Panc1 (cell line): Measurements from ENCODE around the gene LCN1. TPM values are rescaled to one million over a fixed set of nuclear protein-coding genes. Genes with fewer than 3 reads are reported as not detected.

Source experiments
- ATAC-seq: fragments of 200-7000 bp; cut with Tn5 transposase; 2 replicates; pipeline ENCODE4 v1.9.1; 2020; ENCODE audit warnings: mild to moderate bottlenecking, moderate library complexity
- BruUV-seq: library from RNA; stranded (reverse); fragments of 400-500 nt; replicated peaks from 2 replicates; lab custom pipeline; 2021; lab: Mats Ljungman, UMichigan
- CTCF ChIA-PET: fragments of 300-600 bp; sonication (Branson Sonifier 250); formaldehyde crosslinking; loops from one replicate; lab custom pipeline; 2022; ENCODE audit warnings: antibody characterized with exemption; lab: Charles Lee
- POLR2A ChIA-PET: fragments of 300-600 bp; sonication (Branson Sonifier 250); formaldehyde crosslinking; loops from one replicate; lab custom pipeline; 2022; ENCODE audit warnings: antibody characterized with exemption; lab: Charles Lee
- DNase-seq: peaks from one replicate; pipeline ENCODE4 v3.0.0-alpha.2; 2010; ENCODE audit warnings: low read depth, low spot score
- H3K27ac ChIP-seq: 2 replicates; pipeline ENCODE4 v1.5.1; 2011; ENCODE audit warnings: mild to moderate bottlenecking, low read length, inconsistent platforms
- H3K27me3 ChIP-seq: fragments of 200-500 bp; sonication (Bioruptor generic); 2 replicates; pipeline ENCODE4 v1.6.0; 2014; ENCODE audit warnings: low read length, inconsistent platforms; ENCODE audit not compliant: control insufficient read depth, insufficient read depth
- H3K36me3 ChIP-seq: fragments of 200-500 bp; sonication (Bioruptor generic); 2 replicates; pipeline ENCODE4 v1.5.1; 2014; ENCODE audit warnings: inconsistent platforms, mild to moderate bottlenecking, low read length, moderate library complexity; ENCODE audit not compliant: control insufficient read depth, insufficient read depth
- H3K4me1 ChIP-seq: 2 replicates; pipeline ENCODE4 v1.5.1; 2011; ENCODE audit warnings: inconsistent platforms, mild to moderate bottlenecking, low read length, moderate library complexity; ENCODE audit not compliant: control insufficient read depth, insufficient read depth
- H3K4me3 ChIP-seq, 2 experiments: 2 replicates each; pipeline ENCODE4 v1.5.1; 2011 to 2012; ENCODE audit warnings: low read depth in 2 of 2, low read length in 2 of 2, mild to moderate bottlenecking in 2 of 2, inconsistent platforms in 1 of 2, moderate library complexity in 1 of 2
- H3K9me3 ChIP-seq: fragments of 200-500 bp; sonication (Bioruptor generic); 2 replicates; pipeline ENCODE4 v1.5.1; 2014; ENCODE audit warnings: low read depth, mild to moderate bottlenecking, inconsistent platforms, low read length, moderate library complexity; ENCODE audit not compliant: control insufficient read depth, insufficient read depth
- POLR2AphosphoS5 ChIP-seq: IDR thresholded peaks from 2 replicates; pipeline ENCODE4 v1.6.1; 2012; ENCODE audit warnings: mild to moderate bottlenecking, low read depth, low read length, moderate library complexity
- SIN3A ChIP-seq: IDR thresholded peaks from 2 replicates; pipeline ENCODE4 v1.6.1; 2012; ENCODE audit warnings: low read depth, mild to moderate bottlenecking, low read length, moderate library complexity, borderline replicate concordance; ENCODE audit not compliant: insufficient read depth
- TCF7L2 ChIP-seq: IDR thresholded peaks from 2 replicates; pipeline ENCODE4 v1.6.1; 2011; ENCODE audit warnings: mild to moderate bottlenecking, low read depth, low read length, inconsistent platforms
- in situ Hi-C: cut with HindIII; loops from 2 replicates; pipeline ENCODE4 v1.10.0; 2016; ENCODE audit warnings: low sequenced_read_pairs, low pct_unique_long_range_greater_than_20kb
- intact Hi-C: fragments of 100-400 bp; cut with micrococcal nuclease; formaldehyde crosslinking; loops from one replicate; pipeline ENCODE4 v1.10.0; 2022; ENCODE audit not compliant: unreplicated experiment
- total RNA-seq: library from RNA; stranded (reverse); gene quantifications from one replicate; pipeline ENCODE4 v1.2.1, GENCODE V29; 2021; ENCODE audit not compliant: unreplicated experiment
- TF ChIP-seq, protein P1 (sequence below): fragments of 450-650 bp; IDR thresholded peaks from 2 replicates; pipeline ENCODE4 v1.5.1; 2017; ENCODE audit warnings: mild to moderate bottlenecking
- TF ChIP-seq, protein P2 (sequence below), 2 experiments: IDR thresholded peaks; 2 replicates each; pipeline ENCODE4 v1.6.1; 2011 to 2012; ENCODE audit warnings: low read depth in 2 of 2, control low read depth in 1 of 2, low read length in 1 of 2, mild to moderate bottlenecking in 1 of 2, moderate library complexity in 1 of 2; ENCODE audit not compliant: insufficient read depth in 1 of 2

The LCN1 gene
- total RNA-seq, 1 experiment from 2014 or later, result not detected

DNA sequence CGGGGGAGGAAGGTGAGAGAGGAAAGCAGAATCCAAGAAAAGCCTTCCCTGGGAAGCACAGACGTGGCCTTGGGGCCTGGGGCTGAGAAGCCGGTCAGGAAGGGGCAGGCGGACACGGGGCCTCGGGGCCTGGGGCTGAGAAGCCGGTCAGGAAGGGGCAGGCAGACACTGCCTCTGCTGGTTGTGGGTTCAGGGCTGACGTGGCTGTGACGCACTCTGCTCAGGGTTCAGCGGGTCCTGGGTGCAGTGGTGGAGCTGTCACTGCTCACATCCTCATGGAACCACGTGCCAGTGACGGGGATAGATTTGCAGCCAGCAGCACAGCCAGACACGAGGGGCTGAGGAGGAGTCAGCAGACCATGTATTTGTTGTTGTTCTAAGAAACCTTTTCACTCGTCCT, 53.1 kb downstream of the LCN1 start:
- POLR2A ChIA-PET, result no interaction called here
- H3K36me3 ChIP-seq, result no peaks in the 10 kb centered on the region
- H3K9me3 ChIP-seq, result no peaks in the 10 kb centered on the region
- no TSS peak for BruUV-seq
- CTCF ChIA-PET, result no interaction called here
- TF ChIP-seq TCF7L2, result no peak
- TF ChIP-seq, protein P1, sequence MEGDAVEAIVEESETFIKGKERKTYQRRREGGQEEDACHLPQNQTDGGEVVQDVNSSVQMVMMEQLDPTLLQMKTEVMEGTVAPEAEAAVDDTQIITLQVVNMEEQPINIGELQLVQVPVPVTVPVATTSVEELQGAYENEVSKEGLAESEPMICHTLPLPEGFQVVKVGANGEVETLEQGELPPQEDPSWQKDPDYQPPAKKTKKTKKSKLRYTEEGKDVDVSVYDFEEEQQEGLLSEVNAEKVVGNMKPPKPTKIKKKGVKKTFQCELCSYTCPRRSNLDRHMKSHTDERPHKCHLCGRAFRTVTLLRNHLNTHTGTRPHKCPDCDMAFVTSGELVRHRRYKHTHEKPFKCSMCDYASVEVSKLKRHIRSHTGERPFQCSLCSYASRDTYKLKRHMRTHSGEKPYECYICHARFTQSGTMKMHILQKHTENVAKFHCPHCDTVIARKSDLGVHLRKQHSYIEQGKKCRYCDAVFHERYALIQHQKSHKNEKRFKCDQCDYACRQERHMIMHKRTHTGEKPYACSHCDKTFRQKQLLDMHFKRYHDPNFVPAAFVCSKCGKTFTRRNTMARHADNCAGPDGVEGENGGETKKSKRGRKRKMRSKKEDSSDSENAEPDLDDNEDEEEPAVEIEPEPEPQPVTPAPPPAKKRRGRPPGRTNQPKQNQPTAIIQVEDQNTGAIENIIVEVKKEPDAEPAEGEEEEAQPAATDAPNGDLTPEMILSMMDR, result no peak
- TF ChIP-seq SIN3A, result no peak
- TF ChIP-seq, protein P2, sequence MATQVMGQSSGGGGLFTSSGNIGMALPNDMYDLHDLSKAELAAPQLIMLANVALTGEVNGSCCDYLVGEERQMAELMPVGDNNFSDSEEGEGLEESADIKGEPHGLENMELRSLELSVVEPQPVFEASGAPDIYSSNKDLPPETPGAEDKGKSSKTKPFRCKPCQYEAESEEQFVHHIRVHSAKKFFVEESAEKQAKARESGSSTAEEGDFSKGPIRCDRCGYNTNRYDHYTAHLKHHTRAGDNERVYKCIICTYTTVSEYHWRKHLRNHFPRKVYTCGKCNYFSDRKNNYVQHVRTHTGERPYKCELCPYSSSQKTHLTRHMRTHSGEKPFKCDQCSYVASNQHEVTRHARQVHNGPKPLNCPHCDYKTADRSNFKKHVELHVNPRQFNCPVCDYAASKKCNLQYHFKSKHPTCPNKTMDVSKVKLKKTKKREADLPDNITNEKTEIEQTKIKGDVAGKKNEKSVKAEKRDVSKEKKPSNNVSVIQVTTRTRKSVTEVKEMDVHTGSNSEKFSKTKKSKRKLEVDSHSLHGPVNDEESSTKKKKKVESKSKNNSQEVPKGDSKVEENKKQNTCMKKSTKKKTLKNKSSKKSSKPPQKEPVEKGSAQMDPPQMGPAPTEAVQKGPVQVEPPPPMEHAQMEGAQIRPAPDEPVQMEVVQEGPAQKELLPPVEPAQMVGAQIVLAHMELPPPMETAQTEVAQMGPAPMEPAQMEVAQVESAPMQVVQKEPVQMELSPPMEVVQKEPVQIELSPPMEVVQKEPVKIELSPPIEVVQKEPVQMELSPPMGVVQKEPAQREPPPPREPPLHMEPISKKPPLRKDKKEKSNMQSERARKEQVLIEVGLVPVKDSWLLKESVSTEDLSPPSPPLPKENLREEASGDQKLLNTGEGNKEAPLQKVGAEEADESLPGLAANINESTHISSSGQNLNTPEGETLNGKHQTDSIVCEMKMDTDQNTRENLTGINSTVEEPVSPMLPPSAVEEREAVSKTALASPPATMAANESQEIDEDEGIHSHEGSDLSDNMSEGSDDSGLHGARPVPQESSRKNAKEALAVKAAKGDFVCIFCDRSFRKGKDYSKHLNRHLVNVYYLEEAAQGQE (IDR thresholded peaks at IDR 0.05; ENCODE audit: insufficient read depth in 1 of 2, low read depth in 2 of 2, low read length in 1 of 2), result no peak
- TF ChIP-seq POLR2AphosphoS5, result no peak
- intact Hi-C loops (no loop called here), in situ Hi-C loops (no loop called here)
- H3K4me3 ChIP-seq, result no peak overlapping the region
- DNase-seq, result no peak
- H3K27ac ChIP-seq, result no peak overlapping the region
- H3K27me3 ChIP-seq, result no peaks in the 10 kb centered on the region
- ATAC-seq, result no peak
- no peaks in the 10 kb centered on the region for H3K4me1 ChIP-seq

DNA sequence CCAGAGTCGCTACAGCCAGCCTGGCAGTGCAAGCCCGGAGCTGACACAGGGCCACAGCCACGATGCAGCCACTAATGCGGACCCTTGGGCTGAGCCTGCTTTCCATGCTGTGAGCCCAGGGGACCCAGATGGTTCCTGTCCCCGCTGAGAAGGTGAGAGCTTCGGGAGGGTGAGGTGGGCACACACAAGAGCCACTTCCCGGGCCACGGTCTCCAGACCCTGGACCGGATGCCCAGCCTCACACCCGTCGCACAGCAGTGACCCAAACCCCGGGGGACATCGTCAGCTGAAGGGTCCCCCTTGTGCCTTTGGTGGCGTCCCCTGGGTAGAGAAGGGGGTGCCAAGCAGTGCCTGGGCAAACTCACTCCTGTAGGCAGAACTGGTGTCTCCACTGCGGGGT, 53.7 kb downstream of the LCN1 start:
- no peaks in the 10 kb centered on the region for H3K9me3 ChIP-seq
- H3K36me3 ChIP-seq, result no peaks in the 10 kb centered on the region
- ChIA-PET POLR2A (no interaction called here), CTCF (no interaction called here)
- H3K4me1 ChIP-seq, result no peaks in the 10 kb centered on the region
- in situ Hi-C loops (no loop called here), intact Hi-C loops (no loop called here)
- ATAC-seq (no peak), DNase-seq (no peak)
- no peak for TF ChIP-seq SIN3A
- TF ChIP-seq, protein P2 (IDR thresholded peaks at IDR 0.05; ENCODE audit: insufficient read depth in 1 of 2, low read depth in 2 of 2, low read length in 1 of 2), result no peak
- TF ChIP-seq TCF7L2, result no peak
- TF ChIP-seq, protein P1, result no peak
- TF ChIP-seq POLR2AphosphoS5, result no peak
- H3K27me3 ChIP-seq, result no peaks in the 10 kb centered on the region
- no peak overlapping the region for H3K4me3 ChIP-seq
- no TSS peak for BruUV-seq
- H3K27ac ChIP-seq, result no peak overlapping the region

Other genes starting within 250 kb of the LCN1 start
- 17.5 TPM for gene PPP1R26, start 41.7 kb upstream of the LCN1 start, total RNA-seq
- gene MRPS2, start 20.8 kb upstream of the LCN1 start, total RNA-seq, result 33.5 TPM
- gene OBP2A, start 24.7 kb downstream of the LCN1 start, total RNA-seq, result not detected
- not detected for gene PAEP, start 40.3 kb downstream of the LCN1 start, total RNA-seq
- not detected for gene GLT6D1, start 118.1 kb downstream of the LCN1 start, total RNA-seq
- not detected for gene LCN9, start 141.9 kb downstream of the LCN1 start, total RNA-seq
- not detected for gene SOHLH1, start 178.0 kb downstream of the LCN1 start, total RNA-seq
- gene KCNT1, start 180.7 kb downstream of the LCN1 start, total RNA-seq, result not detected